Measurements from ENCODE around the gene MSL3B.

Gene MSL3B

GRCh38 chr2:233821709-233822100 is 46.5 kb downstream of the MSL3B start:
- TF ChIP-seq YY1 (IDR thresholded peaks at IDR 0.05; ENCODE audit: low read depth) (no peak), ZBTB7A (IDR thresholded peaks at IDR 0.05; ENCODE audit: low read depth) (no peak), EP300 (IDR thresholded peaks at IDR 0.05; ENCODE audit: borderline replicate concordance) (no peak), TEAD4 (IDR thresholded peaks at IDR 0.05) (no peak), CEBPB (IDR thresholded peaks at IDR 0.05) (no peak), USF1 (IDR thresholded peaks at IDR 0.05) (no peak), NFIC (IDR thresholded peaks at IDR 0.05) (no peak), RAD21 (IDR thresholded peaks at IDR 0.05; ENCODE audit: low read depth) (no peak), MAX (IDR thresholded peaks at IDR 0.05) (no peak)

GRCh38 chr2:233821196-233821595 is 47.0 kb downstream of the MSL3B start:
- TF ChIP-seq TCF12 (IDR thresholded peaks at IDR 0.05; ENCODE audit: low read depth), result no peak
- TF ChIP-seq RAD21 (IDR thresholded peaks at IDR 0.05; ENCODE audit: low read depth), result no peak
- no peak for TF ChIP-seq CREB1 (IDR thresholded peaks at IDR 0.05; ENCODE audit: low read depth)
- TF ChIP-seq TEAD4 (IDR thresholded peaks at IDR 0.05), result no peak
- no peak for TF ChIP-seq USF1 (IDR thresholded peaks at IDR 0.05)
- no peak for TF ChIP-seq EGR1 (IDR thresholded peaks at IDR 0.05)
- TF ChIP-seq TAF1 (IDR thresholded peaks at IDR 0.05; ENCODE audit: low read depth), result no peak
- TF ChIP-seq EP300 (IDR thresholded peaks at IDR 0.05; ENCODE audit: borderline replicate concordance), result no peak
- no peak for TF ChIP-seq YY1 (IDR thresholded peaks at IDR 0.05; ENCODE audit: low read depth)
- no peak for TF ChIP-seq MAX (IDR thresholded peaks at IDR 0.05)
- TF ChIP-seq ZBTB7A (IDR thresholded peaks at IDR 0.05; ENCODE audit: low read depth), result no peak
- TF ChIP-seq CEBPB (IDR thresholded peaks at IDR 0.05), result no peak
- no peak for TF ChIP-seq NFIC (IDR thresholded peaks at IDR 0.05)
- TF ChIP-seq FOXM1 (IDR thresholded peaks at IDR 0.05; ENCODE audit: borderline replicate concordance, low read depth), result no peak
- TF ChIP-seq REST (IDR thresholded peaks at IDR 0.05; ENCODE audit: low read depth), result no peak

GRCh38 chr2:233820774-233821105 is 47.4 kb downstream of the MSL3B start:
- TF ChIP-seq REST (IDR thresholded peaks at IDR 0.05; ENCODE audit: low read depth), result no peak
- TF ChIP-seq EP300 (IDR thresholded peaks at IDR 0.05; ENCODE audit: borderline replicate concordance), result no peak
- TF ChIP-seq CEBPB (IDR thresholded peaks at IDR 0.05), result no peak
- TF ChIP-seq TEAD4 (IDR thresholded peaks at IDR 0.05), result no peak
- TF ChIP-seq USF1 (IDR thresholded peaks at IDR 0.05), result no peak
- TF ChIP-seq CREB1 (IDR thresholded peaks at IDR 0.05; ENCODE audit: low read depth), result no peak
- no peak for TF ChIP-seq FOXM1 (IDR thresholded peaks at IDR 0.05; ENCODE audit: borderline replicate concordance, low read depth)
- TF ChIP-seq TCF12 (IDR thresholded peaks at IDR 0.05; ENCODE audit: low read depth), result no peak
- no peak for TF ChIP-seq MAX (IDR thresholded peaks at IDR 0.05)
- no peak for TF ChIP-seq YY1 (IDR thresholded peaks at IDR 0.05; ENCODE audit: low read depth)
- TF ChIP-seq NFIC (IDR thresholded peaks at IDR 0.05), result no peak
- TF ChIP-seq RAD21 (IDR thresholded peaks at IDR 0.05; ENCODE audit: low read depth), result no peak
- TF ChIP-seq TAF1 (IDR thresholded peaks at IDR 0.05; ENCODE audit: low read depth), result no peak
- TF ChIP-seq EGR1 (IDR thresholded peaks at IDR 0.05), result no peak
- no peak for TF ChIP-seq ZBTB7A (IDR thresholded peaks at IDR 0.05; ENCODE audit: low read depth)

- TF ChIP-seq ZBTB7A (IDR thresholded peaks at IDR 0.05; ENCODE audit: low read depth) (no peak), TEAD4 (IDR thresholded peaks at IDR 0.05) (no peak), CREB1 (IDR thresholded peaks at IDR 0.05; ENCODE audit: low read depth) (no peak), EGR1 (IDR thresholded peaks at IDR 0.05) (no peak), RAD21 (IDR thresholded peaks at IDR 0.05; ENCODE audit: low read depth) (no peak), EP300 (IDR thresholded peaks at IDR 0.05; ENCODE audit: borderline replicate concordance) (no peak), YY1 (IDR thresholded peaks at IDR 0.05; ENCODE audit: low read depth) (no peak), REST (IDR thresholded peaks at IDR 0.05; ENCODE audit: low read depth) (no peak), CEBPB (IDR thresholded peaks at IDR 0.05) (no peak), NFIC (IDR thresholded peaks at IDR 0.05) (no peak)
These were observed 48.1 kb downstream of the MSL3B start for GRCh38 chr2:233819884-233820773.
